Neural cell (in vitro differentiated cells): ENCODE measurements around the gene DPP7. TPM values are rescaled to one million over a fixed set of nuclear protein-coding genes. Genes with fewer than 3 reads are reported as not detected.

ENCODE experiments used
- H2AFZ ChIP-seq: fragments of 200-600, 300-800 bp; sonication (generic), shearing (Covaris generic); 2 replicates; pipeline ENCODE4 v1.6.0; 2014; ENCODE audit warnings: low read depth, mild to moderate bottlenecking, antibody characterized with exemption, low read length, moderate library complexity
- H3F3A ChIP-seq: fragments of 200-600 bp; shearing (Covaris generic); 2 replicates; pipeline ENCODE4 v1.6.1; 2016; ENCODE audit warnings: mild to moderate bottlenecking, moderate library complexity, mixed read lengths, antibody characterized with exemption, low read length; ENCODE audit not compliant: insufficient read depth, poor library complexity, severe bottlenecking
- H3K27ac ChIP-seq: fragments of 200-600, 300-800 bp; sonication (generic), shearing (Covaris generic); 2 replicates; pipeline ENCODE4 v1.5.1; 2014; ENCODE audit warnings: mild to moderate bottlenecking, low read length, moderate library complexity
- H3K27me3 ChIP-seq: fragments of 300-800, 200-600 bp; sonication (generic), shearing (Covaris generic); 2 replicates; pipeline ENCODE4 v1.6.0; 2014; ENCODE audit warnings: mild to moderate bottlenecking, low read depth, low read length, moderate library complexity; ENCODE audit not compliant: insufficient read depth
- H3K36me3 ChIP-seq: fragments of 300-800, 200-600 bp; sonication (generic), shearing (Covaris generic); 2 replicates; pipeline ENCODE4 v1.5.1; 2014; ENCODE audit warnings: mild to moderate bottlenecking, antibody characterized with exemption, low read length, moderate library complexity; ENCODE audit not compliant: insufficient read depth
- H3K4me2 ChIP-seq: fragments of 300-800, 200-600 bp; sonication (generic), shearing (Covaris generic); 2 replicates; pipeline ENCODE4 v1.6.0; 2014; ENCODE audit warnings: mild to moderate bottlenecking, low read length
- H3K4me3 ChIP-seq: fragments of 300-800, 200-600 bp; sonication (generic), shearing (Covaris generic); 2 replicates; pipeline ENCODE4 v1.5.1; 2014; ENCODE audit warnings: mild to moderate bottlenecking, low read length, moderate library complexity
- H3K79me2 ChIP-seq: fragments of 200-600 bp; shearing (Covaris generic); replicated peaks from 2 replicates; pipeline ENCODE4 v1.6.0; 2014; ENCODE audit warnings: mild to moderate bottlenecking, low read length, moderate library complexity; ENCODE audit not compliant: insufficient read depth
- H3K9ac ChIP-seq: fragments of 300-800, 200-600 bp; sonication (generic), shearing (Covaris generic); 2 replicates; pipeline ENCODE4 v1.6.1; 2016; ENCODE audit warnings: mild to moderate bottlenecking, low read length, mixed read lengths
- H3K9me2 ChIP-seq: fragments of 200-600 bp; shearing (Covaris generic); 2 replicates; pipeline ENCODE4 v1.6.1; 2016; ENCODE audit warnings: mild to moderate bottlenecking, low read length, mixed read lengths; ENCODE audit not compliant: insufficient read depth
- H3K9me3 ChIP-seq: fragments of 200-600, 300-800 bp; sonication (generic), shearing (Covaris generic); 2 replicates; pipeline ENCODE4 v1.6.1; 2016; ENCODE audit warnings: mild to moderate bottlenecking, mixed run types, low read length, moderate library complexity, mixed read lengths
- H4K20me1 ChIP-seq: fragments of 200-600 bp; shearing (Covaris generic); 2 replicates; pipeline ENCODE4 v1.6.1; 2016; ENCODE audit warnings: mild to moderate bottlenecking, mixed run types; ENCODE audit not compliant: insufficient read depth
- CTCF ChIP-seq: fragments of 450-650 bp; IDR thresholded peaks from 2 replicates; pipeline ENCODE4 v1.5.1; 2014; ENCODE audit warnings: antibody characterized with exemption, mild to moderate bottlenecking, moderate library complexity; ENCODE audit not compliant: poor library complexity, severe bottlenecking
- EP300 ChIP-seq: fragments of 450-650 bp; conservative IDR thresholded peaks from 2 replicates; pipeline ENCODE4 v1.6.1; 2014; ENCODE audit warnings: antibody characterized with exemption, mild to moderate bottlenecking, moderate library complexity; ENCODE audit not compliant: poor library complexity, severe bottlenecking
- EZH2 ChIP-seq: fragments of 200-600, 300-800 bp; shearing (Covaris generic), sonication (generic); IDR thresholded peaks from 2 replicates; pipeline ENCODE4 v1.6.1; 2014; ENCODE audit warnings: antibody characterized with exemption, low read length, borderline replicate concordance, mild to moderate bottlenecking; ENCODE audit not compliant: insufficient read depth, poor library complexity, severe bottlenecking
- MXI1 ChIP-seq: fragments of 450-650 bp; conservative IDR thresholded peaks from 2 replicates; pipeline ENCODE4 v1.6.1; 2014; ENCODE audit warnings: antibody characterized with exemption, mild to moderate bottlenecking; ENCODE audit not compliant: poor library complexity, severe bottlenecking
- POLR2AphosphoS5 ChIP-seq: IDR thresholded peaks from 2 replicates; pipeline ENCODE4 v1.6.1; 2012
- RAD21 ChIP-seq: fragments of 450-650 bp; conservative IDR thresholded peaks from 2 replicates; pipeline ENCODE4 v1.6.1; 2014; ENCODE audit warnings: antibody characterized with exemption, mild to moderate bottlenecking, moderate library complexity
- SMC3 ChIP-seq: fragments of 450-650 bp; conservative IDR thresholded peaks from 2 replicates; pipeline ENCODE4 v1.6.1; 2014; ENCODE audit warnings: antibody characterized with exemption, mild to moderate bottlenecking, moderate library complexity; ENCODE audit not compliant: poor library complexity
- TAF1 ChIP-seq: IDR thresholded peaks from 2 replicates; pipeline ENCODE4 v1.6.1; 2012; ENCODE audit warnings: low read depth
- polyA plus RNA-seq: library from polyadenylated mRNA; depleted of rRNA; stranded (reverse); fragments of >200 nt; gene quantifications from 2 replicates; pipeline ENCODE4 v1.2.3, GENCODE V29; 2014
- TF ChIP-seq, protein P1 (sequence below): IDR thresholded peaks from 2 replicates; pipeline ENCODE4 v1.6.1; 2012; ENCODE audit warnings: borderline replicate concordance

The DPP7 gene
- polyA plus RNA-seq, 1 donor from 2014 or later, result 23.3 TPM

GRCh38 chr9:137087409-137087925 is 27.1 kb downstream of the DPP7 start:
- Histone ChIP-seq H3K27me3 (peaks cover 7% of the 10 kb centered on the region), H3K9me2 (no peaks in the 10 kb centered on the region), H3K27ac (peak overlapping the region; percentile 74), H3K9me3 (no peaks in the 10 kb centered on the region), H2AFZ (peak overlapping the region; percentile 5), H3K4me2 (peak overlapping the region; percentile 70), H3K36me3 (no peaks in the 10 kb centered on the region), H3K9ac (peak overlapping the region; percentile 81), H3K4me3 (peak overlapping the region; percentile 79), H3K79me2 (peaks cover 3% of the 10 kb centered on the region), H4K20me1 (no peaks in the 10 kb centered on the region), H3F3A (no peaks in the 10 kb centered on the region)
- TF ChIP-seq MXI1 (no peak), POLR2AphosphoS5 (no peak), SMC3 (no peak), CTCF (no peak), EP300 (no peak), RAD21 (no peak), EZH2 (no peak), TAF1 (no peak)
- TF ChIP-seq, protein P1, sequence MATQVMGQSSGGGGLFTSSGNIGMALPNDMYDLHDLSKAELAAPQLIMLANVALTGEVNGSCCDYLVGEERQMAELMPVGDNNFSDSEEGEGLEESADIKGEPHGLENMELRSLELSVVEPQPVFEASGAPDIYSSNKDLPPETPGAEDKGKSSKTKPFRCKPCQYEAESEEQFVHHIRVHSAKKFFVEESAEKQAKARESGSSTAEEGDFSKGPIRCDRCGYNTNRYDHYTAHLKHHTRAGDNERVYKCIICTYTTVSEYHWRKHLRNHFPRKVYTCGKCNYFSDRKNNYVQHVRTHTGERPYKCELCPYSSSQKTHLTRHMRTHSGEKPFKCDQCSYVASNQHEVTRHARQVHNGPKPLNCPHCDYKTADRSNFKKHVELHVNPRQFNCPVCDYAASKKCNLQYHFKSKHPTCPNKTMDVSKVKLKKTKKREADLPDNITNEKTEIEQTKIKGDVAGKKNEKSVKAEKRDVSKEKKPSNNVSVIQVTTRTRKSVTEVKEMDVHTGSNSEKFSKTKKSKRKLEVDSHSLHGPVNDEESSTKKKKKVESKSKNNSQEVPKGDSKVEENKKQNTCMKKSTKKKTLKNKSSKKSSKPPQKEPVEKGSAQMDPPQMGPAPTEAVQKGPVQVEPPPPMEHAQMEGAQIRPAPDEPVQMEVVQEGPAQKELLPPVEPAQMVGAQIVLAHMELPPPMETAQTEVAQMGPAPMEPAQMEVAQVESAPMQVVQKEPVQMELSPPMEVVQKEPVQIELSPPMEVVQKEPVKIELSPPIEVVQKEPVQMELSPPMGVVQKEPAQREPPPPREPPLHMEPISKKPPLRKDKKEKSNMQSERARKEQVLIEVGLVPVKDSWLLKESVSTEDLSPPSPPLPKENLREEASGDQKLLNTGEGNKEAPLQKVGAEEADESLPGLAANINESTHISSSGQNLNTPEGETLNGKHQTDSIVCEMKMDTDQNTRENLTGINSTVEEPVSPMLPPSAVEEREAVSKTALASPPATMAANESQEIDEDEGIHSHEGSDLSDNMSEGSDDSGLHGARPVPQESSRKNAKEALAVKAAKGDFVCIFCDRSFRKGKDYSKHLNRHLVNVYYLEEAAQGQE, result no peak

DNA sequence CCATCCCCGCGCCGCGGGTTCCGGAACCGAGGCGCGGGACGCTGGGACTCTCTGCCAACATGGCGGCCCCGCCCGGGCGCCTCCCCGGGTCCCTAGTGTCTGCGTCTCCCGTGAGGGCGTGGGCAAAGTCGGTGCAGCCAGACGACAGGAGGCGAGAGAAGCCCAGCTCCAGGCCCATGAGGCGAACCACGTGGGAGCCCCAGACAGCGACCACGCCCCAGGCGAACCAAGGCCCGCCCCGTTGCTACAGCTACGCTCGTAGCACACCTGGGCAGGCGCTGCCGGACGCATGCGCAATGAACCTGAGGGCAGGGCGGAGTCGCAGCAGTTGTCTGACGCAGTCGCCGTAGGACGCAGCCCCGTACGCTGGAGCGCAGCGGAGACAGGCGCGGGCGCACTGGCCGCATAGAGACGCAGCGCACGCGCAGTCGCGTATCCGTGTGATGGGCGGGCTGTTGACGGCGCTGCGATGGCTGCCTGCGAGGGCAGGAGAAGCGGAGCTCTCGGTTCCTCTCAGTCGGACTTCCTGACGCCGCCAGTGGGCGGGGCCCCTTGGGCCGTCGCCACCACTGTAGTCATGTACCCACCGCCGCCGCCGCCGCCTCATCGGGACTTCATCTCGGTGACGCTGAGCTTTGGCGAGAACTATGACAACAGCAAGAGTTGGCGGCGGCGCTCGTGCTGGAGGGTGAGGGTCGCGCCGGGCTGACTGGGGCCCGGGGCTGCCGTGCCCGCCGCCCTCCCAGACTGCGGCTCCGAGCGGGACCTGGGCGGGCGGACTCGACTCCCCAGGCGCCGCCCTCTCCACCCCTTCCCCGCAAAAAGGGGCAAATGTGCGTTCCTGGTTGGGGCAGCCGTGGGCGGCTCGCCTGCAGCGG is 27.8 kb downstream of the DPP7 start, which contains the start of gene MAN1B1:
Gene MAN1B1 (plus strand): TSS at position 455 of the 878 bp plus-strand sequence. CDS start 15 bp downstream, at position 470.
- no peaks in the 10 kb centered on the region for H3K36me3 ChIP-seq
- H3K9me3 ChIP-seq, result no peaks in the 10 kb centered on the region
- peak within 1 kb of the TSS; percentile 81 for H3K9ac ChIP-seq
- H3K79me2 ChIP-seq, result peaks cover 3% of the 10 kb centered on the region
- H2AFZ ChIP-seq, result peak within 1 kb of the TSS; percentile 29
- peaks cover 11% of the 10 kb centered on the region for H3K27me3 ChIP-seq
- TF ChIP-seq MXI1 (peak; percentile 98), TAF1 (peak; percentile 98), SMC3 (peak; percentile 43), EP300 (peak; percentile 63), EZH2 (no peak), POLR2AphosphoS5 (peak; percentile 90), CTCF (no peak), RAD21 (no peak)
- TF ChIP-seq, protein P1, result peak; percentile 88
- H3K4me2 ChIP-seq, result peak within 1 kb of the TSS; percentile 70
- peak within 1 kb of the TSS; percentile 74 for H3K27ac ChIP-seq
- no peaks in the 10 kb centered on the region for H3F3A ChIP-seq
- no peaks in the 10 kb centered on the region for H4K20me1 ChIP-seq
- peak within 1 kb of the TSS; percentile 79 for H3K4me3 ChIP-seq
- no peaks in the 10 kb centered on the region for H3K9me2 ChIP-seq
